Measurements from ENCODE around the gene FUT8. TPM values are rescaled to one million over a fixed set of nuclear protein-coding genes. Genes with fewer than 3 reads are reported as not detected.

Gene FUT8
- total RNA-seq, 4 donors from 2014 or later, result 15.2 to 38.0 (median 20.7) TPM

DNA sequence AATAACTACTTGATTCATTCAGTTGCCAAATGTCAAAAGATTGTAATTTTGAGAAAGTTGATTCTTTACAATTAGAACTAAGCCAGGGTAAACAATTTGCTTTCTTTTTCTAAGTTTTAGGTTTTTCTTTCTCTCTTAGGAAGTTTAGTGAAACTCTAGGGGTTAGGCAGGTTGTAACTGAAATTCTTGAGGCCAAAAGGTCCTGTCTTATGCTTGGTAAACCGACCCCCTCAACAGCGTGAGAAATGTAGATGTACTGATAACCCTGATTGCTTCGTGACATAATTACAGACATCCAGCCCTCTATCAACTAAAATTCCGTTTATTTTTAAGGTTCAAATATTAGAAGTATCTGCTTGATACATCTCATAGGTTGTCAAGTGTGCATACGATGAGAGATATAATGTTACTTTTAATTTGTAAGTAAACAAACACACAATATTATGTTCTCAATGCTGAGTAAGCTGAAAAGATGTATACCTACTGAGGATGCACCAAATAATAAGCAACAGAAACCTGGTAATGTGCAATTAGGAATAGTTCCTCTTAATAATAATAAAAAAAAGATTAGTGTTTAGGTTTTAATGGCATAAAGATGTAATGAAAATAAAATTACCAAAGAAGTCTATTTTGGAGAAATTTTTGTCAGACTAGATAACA, 7.2 kb downstream of the FUT8 start:
- no peak overlapping the region for H3K27ac ChIP-seq
- whole genome bisulfite sequencing, result 79% methylated on average over 5 of the region's 5 CpGs
- peaks cover under 1% of the 10 kb centered on the region for H3K4me1 ChIP-seq
- H3K9me3 ChIP-seq, result no peaks in the 10 kb centered on the region
- H3K36me3 ChIP-seq, result no peaks in the 10 kb centered on the region
- H3K4me3 ChIP-seq, result no peak overlapping the region
- no peak for DNase-seq (ENCODE audit: low spot score in 2 of 2)
- no peaks in the 10 kb centered on the region for H3K27me3 ChIP-seq
- TF ChIP-seq, protein P1, sequence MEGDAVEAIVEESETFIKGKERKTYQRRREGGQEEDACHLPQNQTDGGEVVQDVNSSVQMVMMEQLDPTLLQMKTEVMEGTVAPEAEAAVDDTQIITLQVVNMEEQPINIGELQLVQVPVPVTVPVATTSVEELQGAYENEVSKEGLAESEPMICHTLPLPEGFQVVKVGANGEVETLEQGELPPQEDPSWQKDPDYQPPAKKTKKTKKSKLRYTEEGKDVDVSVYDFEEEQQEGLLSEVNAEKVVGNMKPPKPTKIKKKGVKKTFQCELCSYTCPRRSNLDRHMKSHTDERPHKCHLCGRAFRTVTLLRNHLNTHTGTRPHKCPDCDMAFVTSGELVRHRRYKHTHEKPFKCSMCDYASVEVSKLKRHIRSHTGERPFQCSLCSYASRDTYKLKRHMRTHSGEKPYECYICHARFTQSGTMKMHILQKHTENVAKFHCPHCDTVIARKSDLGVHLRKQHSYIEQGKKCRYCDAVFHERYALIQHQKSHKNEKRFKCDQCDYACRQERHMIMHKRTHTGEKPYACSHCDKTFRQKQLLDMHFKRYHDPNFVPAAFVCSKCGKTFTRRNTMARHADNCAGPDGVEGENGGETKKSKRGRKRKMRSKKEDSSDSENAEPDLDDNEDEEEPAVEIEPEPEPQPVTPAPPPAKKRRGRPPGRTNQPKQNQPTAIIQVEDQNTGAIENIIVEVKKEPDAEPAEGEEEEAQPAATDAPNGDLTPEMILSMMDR (IDR thresholded peaks at IDR 0.05), result no peak
- TF ChIP-seq EP300 (IDR thresholded peaks at IDR 0.05) (no peak), POLR2AphosphoS5 (IDR thresholded peaks at IDR 0.05) (no peak), POLR2A (IDR thresholded peaks at IDR 0.05) (no peak)

DNA sequence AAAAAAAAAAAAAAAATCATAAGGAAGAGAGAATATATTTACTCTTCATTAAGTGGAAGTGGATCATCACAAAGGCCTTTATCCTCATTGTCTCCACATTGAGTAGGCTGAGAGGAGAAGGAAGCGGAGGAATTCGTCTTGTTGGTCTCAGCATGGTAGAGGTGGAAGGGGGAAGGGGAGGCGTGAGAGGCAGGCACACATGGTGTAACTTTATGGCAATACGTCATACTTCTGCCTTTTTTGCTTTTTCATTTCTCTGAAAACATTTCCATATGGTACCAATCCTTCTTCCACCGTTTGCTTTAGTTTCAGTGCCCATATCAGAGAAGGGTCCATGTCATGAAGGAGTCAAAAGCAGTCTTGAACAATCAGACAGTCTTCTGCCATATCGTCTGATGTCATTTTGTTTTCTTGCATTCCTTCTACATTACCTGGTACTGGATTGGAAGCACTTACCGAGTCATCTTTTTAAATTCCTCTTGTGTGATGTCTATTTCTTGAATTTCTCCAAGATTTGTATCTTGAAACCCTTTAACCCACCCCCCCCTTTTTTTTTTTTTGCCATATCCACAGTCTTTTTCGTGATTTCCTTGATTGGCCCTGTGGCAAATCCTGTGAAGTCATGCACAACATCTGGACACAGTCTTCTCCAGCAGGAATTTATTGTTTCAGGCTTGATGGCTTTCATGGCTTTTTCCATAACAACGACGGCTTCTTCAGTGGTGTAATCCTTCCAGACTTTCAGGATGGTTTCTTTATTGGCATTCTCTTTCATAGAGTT, 8.9 kb downstream of the FUT8 start:
- Histone ChIP-seq H3K4me1 (no peaks in the 10 kb centered on the region), H3K36me3 (no peaks in the 10 kb centered on the region), H3K9me3 (no peaks in the 10 kb centered on the region), H3K27ac (peak overlapping the region; percentile 58), H3K27me3 (no peaks in the 10 kb centered on the region), H3K4me3 (no peak overlapping the region)
- 67% methylated on average over 10 of the region's 10 CpGs for WGBS
- DNase-seq (ENCODE audit: low spot score in 2 of 2), result no peak
- TF ChIP-seq POLR2A (IDR thresholded peaks at IDR 0.05) (no peak), EP300 (IDR thresholded peaks at IDR 0.05) (no peak), POLR2AphosphoS5 (IDR thresholded peaks at IDR 0.05) (no peak)
- TF ChIP-seq, protein P1 (IDR thresholded peaks at IDR 0.05), result no peak

GRCh38 chr14:65422088-65422834, 9.7 kb downstream of the FUT8 start:
- no peaks in the 10 kb centered on the region for H3K4me1 ChIP-seq
- peak overlapping the region; percentile 58 for H3K27ac ChIP-seq
- no peak for DNase-seq (ENCODE audit: low spot score in 2 of 2)
- 88% methylated on average over 4 of the region's 4 CpGs for WGBS
- H3K4me3 ChIP-seq, result no peak overlapping the region
- no peaks in the 10 kb centered on the region for H3K36me3 ChIP-seq
- TF ChIP-seq EP300 (IDR thresholded peaks at IDR 0.05), result no peak
- no peak for TF ChIP-seq POLR2AphosphoS5 (IDR thresholded peaks at IDR 0.05)
- TF ChIP-seq, protein P1 (IDR thresholded peaks at IDR 0.05), result no peak
- no peak for TF ChIP-seq POLR2A (IDR thresholded peaks at IDR 0.05)
- no peaks in the 10 kb centered on the region for H3K9me3 ChIP-seq
- H3K27me3 ChIP-seq, result no peaks in the 10 kb centered on the region

DNA sequence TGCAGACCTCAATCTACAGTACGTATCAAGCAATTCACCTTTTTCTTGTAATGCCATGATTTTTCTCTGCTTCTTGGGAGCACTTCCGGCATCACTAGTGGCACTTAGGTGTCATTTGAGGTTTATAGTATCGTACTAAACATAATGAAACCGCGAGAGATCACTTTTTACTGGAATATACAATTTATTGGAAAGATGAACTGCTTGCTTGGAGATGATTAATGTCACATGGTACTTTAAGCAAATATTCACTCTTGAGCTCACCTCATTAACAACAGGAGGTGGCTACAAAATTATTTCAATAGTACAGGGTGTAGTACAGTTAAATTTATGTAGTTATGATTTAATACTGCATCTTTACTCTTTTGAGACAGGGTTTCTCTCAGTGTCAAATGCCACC, 11.5 kb downstream of the FUT8 start:
- no peak overlapping the region for H3K4me3 ChIP-seq
- no peaks in the 10 kb centered on the region for H3K36me3 ChIP-seq
- whole genome bisulfite sequencing, result 94% methylated on average over 5 of the region's 5 CpGs
- DNase-seq (ENCODE audit: low spot score in 2 of 2), result no peak
- H3K4me1 ChIP-seq, result no peaks in the 10 kb centered on the region
- H3K27ac ChIP-seq, result no peak overlapping the region
- H3K27me3 ChIP-seq, result no peaks in the 10 kb centered on the region
- H3K9me3 ChIP-seq, result no peaks in the 10 kb centered on the region
- TF ChIP-seq POLR2AphosphoS5 (IDR thresholded peaks at IDR 0.05) (no peak), POLR2A (IDR thresholded peaks at IDR 0.05) (no peak), EP300 (IDR thresholded peaks at IDR 0.05) (no peak)
- TF ChIP-seq, protein P1 (IDR thresholded peaks at IDR 0.05), result no peak

DNA sequence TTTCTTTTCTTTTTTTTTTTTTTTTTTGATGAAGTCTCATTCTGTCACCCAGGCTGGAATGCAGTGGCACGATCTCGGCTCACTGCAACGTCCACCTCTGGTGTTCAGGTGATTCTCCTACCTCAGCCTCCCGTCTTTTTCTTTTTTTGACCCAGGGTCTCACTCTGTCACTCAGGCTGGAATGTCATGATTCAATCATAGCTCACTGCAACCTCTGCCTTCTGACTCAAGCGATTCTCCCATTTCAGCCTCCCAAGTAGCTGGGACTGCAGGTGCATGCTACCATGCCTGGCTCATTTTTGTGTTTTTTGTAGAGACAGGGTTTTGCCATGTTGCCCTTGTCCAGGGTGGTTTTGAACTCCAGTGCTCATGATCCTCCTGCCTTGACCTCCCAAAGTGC, 12.0 kb downstream of the FUT8 start:
- 94% methylated on average over 5 of the region's 5 CpGs for WGBS
- Histone ChIP-seq H3K4me1 (no peaks in the 10 kb centered on the region), H3K36me3 (no peaks in the 10 kb centered on the region), H3K27me3 (no peaks in the 10 kb centered on the region), H3K9me3 (no peaks in the 10 kb centered on the region), H3K27ac (no peak overlapping the region), H3K4me3 (no peak overlapping the region)
- TF ChIP-seq EP300 (IDR thresholded peaks at IDR 0.05) (no peak), POLR2AphosphoS5 (IDR thresholded peaks at IDR 0.05) (no peak), POLR2A (IDR thresholded peaks at IDR 0.05) (no peak)
- TF ChIP-seq, protein P1 (IDR thresholded peaks at IDR 0.05), result no peak
- no peak for DNase-seq (ENCODE audit: low spot score in 2 of 2)

All from suprapubic skin (tissue), 4 donors.